Tracheal epithelial cell (primary cell): ENCODE measurements around the gene RASD1. TPM values are rescaled to one million over a fixed set of nuclear protein-coding genes. Genes with fewer than 3 reads are reported as not detected.

Experiments used
- total RNA-seq: library from RNA; depleted of rRNA; stranded (reverse); fragments of >200 nt; gene quantifications from 2 replicates; pipeline ENCODE4 v1.2.1, GENCODE V29; 2014

Gene RASD1, protein sequence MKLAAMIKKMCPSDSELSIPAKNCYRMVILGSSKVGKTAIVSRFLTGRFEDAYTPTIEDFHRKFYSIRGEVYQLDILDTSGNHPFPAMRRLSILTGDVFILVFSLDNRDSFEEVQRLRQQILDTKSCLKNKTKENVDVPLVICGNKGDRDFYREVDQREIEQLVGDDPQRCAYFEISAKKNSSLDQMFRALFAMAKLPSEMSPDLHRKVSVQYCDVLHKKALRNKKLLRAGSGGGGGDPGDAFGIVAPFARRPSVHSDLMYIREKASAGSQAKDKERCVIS
- total RNA-seq, result 3.6 TPM in 1 of 2 replicates, not detected in the other

GRCh38 chr17:17496189-17497064, at the start of gene RASD1:
TSS of gene RASD1 (minus strand) at chr17:17496395. CDS start at chr17:17496181, 214 bp downstream.

DNA sequence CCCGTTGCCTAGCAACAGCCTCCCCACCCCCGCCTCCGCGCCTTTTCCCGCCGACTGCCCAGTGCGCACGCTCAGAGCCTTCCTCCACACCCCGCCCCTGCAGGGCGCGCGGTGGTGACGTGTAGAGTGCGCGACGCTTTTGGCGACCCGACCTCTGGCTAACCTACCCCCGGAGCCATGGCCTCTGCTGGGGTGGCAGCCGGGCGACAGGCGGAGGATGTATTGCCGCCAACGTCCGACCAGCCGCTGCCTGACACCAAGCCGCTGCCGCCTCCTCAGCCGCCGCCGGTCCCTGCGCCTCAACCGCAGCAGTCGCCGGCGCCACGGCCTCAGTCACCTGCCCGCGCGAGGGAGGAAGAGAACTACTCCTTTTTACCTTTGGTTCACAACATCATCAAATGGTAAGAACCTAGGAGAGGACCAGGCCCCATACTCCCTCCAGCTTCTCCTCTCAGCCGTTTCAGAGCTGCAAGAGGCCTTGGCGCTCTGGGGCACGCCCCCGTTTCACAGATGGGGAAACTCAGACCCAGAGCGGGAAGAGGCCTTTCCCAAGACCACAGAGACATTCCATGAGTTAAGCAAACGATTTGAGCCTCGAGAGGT, 19.2 kb downstream of the RASD1 start, which contains the start of gene MED9:
MED9 (plus strand) TSS at position 136 of the 603 bp plus-strand sequence; CDS start at position 178, 42 bp downstream.

Other genes with a start within 250 kb of the RASD1 start
- gene COPS3, start 215.1 kb downstream of the RASD1 start, total RNA-seq, result 74.0 and 83.3 TPM in 2 replicates
- gene NT5M, start 193.0 kb downstream of the RASD1 start, total RNA-seq, result 1.5 and 7.5 TPM in 2 replicates
- 7.0 and 13.2 TPM in 2 replicates for gene MED9, start 19.4 kb downstream of the RASD1 start, total RNA-seq
- gene PEMT, start 95.3 kb upstream of the RASD1 start, total RNA-seq, result 39.5 and 41.1 TPM in 2 replicates
- gene RAI1, start 185.1 kb upstream of the RASD1 start, total RNA-seq, result 11.1 and 19.6 TPM in 2 replicates